HG03175 (cell line): ENCODE results near the gene SYT10.
"Not testable (repeated sequence)": the region's sequence is repeated elsewhere in the genome, so short reads cannot be mapped to it uniquely, and the experiment has no call there.

Experiments used
- ATAC-seq: cut with Tn5 transposase; IDR thresholded peaks from one replicate; pipeline ENCODE4 v1.9.1; 2021; ENCODE audit warnings: mild to moderate bottlenecking, moderate library complexity; ENCODE audit not compliant: unreplicated experiment

Gene SYT10, protein sequence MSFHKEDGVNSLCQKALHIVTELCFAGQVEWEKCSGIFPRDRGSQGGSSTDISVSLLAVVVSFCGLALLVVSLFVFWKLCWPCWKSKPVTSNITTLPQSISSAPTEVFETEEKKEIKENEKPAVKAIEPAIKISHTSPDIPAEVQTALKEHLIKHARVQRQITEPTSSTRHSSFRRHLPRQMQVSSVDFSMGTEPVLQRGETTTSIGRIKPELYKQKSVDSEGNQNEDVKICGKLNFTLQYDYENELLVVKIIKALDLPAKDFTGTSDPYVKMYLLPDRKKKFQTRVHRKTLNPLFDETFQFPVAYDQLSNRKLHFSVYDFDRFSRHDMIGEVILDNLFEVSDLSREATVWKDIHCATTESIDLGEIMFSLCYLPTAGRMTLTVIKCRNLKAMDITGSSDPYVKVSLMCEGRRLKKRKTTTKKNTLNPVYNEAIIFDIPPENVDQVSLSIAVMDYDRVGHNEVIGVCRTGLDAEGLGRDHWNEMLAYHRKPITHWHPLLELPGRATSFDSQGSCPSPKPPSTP

DNA sequence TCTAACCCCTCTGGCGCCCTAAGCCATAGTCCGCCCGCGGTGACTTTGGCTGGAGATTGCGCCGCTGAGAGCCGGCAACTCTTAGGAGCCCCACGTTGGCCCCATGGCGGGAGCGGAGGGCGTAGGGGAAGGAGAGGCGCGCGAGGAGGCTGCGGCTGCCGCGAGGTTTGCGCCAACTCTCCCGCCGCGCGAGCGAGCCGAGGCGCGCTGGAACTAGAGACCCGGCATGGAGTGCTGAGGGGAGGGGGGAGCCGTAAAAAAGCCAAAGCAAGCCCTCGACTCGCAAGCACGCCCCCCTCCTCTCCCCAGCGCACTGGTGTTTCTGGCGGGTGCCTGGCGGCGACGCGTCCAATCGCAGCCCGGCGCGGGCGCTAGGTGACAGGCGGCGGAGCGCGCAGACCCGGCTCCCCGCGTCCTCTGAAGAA, at the start of gene SYT10:
TSS of gene SYT10 (minus strand) at position 233 of the 425 bp plus-strand sequence. CDS start 297 bp downstream, outside the sequence.
- no peak for ATAC-seq

DNA sequence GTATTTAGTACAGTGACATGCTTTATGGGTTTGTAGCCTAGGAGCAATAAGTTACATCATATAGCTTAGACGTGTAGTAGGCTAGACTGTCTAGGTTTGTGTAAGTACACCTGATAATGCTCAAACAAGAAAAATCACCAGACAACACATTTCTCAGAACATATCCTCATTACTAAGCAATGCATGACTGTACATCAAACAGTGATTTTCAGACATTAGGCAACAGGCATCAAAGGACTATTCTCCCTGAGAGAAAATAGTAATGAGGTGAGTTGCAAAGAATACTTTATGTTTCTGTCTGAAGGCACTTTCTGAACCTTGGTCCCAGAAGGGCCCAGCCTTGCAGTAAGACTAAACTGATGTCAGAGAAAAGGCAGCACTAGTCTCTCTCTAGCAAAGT, 48.4 kb upstream of the SYT10 start:
- no peak for ATAC-seq

DNA sequence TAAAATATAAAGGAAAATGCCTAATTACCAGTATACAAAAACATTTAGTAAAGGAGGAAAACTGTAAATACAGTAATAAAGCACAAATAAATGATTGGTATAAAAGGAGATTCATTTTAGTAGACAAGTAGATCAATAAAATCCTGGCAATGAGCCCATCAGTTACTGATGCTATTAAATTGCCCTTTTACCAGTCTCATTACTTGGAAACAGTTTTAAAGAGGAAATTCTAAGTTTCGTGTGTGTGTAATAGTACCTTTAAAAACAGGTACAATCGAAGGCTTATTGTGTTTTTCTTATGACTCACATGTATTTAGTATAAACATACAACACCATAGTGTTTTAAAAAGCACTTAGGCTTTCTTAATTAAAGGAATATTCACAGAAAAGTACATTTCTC, 46.4 kb upstream of the SYT10 start:
- no peak for ATAC-seq

DNA sequence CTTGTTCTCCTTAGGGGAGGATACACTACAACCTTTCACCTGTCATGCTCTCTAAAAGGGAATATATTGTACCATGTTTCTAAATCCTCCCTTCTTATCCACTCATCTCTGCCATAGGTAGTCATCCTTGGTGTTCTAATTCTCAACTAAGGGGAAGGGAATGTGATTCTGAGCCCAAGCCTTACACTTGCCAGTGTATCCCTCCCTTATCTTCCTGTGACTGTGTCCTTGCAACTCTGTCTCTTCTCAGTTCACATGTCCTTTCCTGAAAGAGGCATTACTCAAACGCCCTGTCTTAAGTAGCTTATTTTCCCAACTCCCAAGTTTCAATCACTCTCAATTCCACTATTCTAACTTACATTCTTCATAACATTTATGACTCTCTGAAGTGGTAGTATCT, 44.5 kb upstream of the SYT10 start:
- ATAC-seq, result no peak

- ATAC-seq, result no peak
These were observed 40.7 kb upstream of the SYT10 start for GRCh38 chr12:33480366-33480765.

GRCh38 chr12:33476058-33476457, 36.4 kb upstream of the SYT10 start:
- ATAC-seq, result no peak

DNA sequence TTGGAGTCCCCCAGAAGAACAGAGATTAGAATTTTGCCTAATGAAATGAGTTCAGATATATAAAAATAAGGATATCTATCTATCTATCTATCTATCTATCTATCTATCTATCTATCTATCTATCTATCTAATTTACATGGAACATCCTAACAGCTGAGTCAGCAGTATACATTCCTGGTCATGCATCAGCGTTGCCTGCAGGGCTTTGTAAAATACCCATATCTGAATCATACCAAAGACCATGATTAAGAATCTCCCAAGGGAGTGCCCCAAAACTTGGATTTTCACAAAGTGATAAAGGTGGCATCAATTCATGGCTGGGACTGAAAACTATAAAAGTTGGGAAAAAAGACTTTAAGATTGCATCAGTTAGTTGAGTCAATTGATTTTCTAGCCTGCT, 32.7 kb upstream of the SYT10 start:
- ATAC-seq, result no peak

GRCh38 chr12:33455096-33455495, 15.5 kb upstream of the SYT10 start:
- ATAC-seq, result no peak

DNA sequence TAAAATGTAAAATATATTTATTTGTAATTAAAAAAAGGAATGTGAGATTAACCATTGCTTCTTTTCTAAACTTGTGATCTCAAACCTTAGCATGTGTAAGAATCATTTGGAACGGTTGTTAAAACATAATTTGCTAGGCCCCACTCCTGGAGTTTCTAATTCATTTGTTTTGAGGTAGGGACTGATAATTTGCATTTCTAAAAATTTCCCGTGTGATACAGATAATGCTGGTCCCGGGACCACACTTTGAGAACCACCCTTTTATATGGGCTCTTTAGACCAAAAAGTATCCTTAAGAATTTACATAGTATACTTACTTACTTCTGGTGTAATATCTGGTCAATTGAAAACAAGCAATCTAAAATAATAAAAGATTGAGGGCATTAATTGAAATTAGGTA, 10.9 kb upstream of the SYT10 start:
- no peak for ATAC-seq

DNA sequence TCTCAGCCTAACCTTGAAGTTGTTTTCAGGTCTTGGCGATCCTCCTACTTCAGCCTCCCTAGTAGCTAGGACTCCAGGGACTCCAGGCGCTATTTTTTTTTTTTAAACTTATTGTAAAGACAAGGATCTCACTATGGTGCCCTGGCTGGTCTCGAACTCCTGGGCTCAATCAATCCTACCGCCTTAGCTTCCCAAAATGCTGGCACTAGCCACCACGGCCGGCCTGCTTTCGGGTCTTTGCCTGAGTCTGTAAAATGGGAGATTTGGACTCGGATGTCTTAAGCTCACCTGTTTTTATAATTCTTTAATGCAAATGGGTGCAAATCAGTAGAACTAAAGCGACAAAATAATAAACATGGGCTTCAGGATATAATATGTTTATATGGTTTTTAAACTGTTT, 858 bp upstream of the SYT10 start:
- ATAC-seq, result no peak

DNA sequence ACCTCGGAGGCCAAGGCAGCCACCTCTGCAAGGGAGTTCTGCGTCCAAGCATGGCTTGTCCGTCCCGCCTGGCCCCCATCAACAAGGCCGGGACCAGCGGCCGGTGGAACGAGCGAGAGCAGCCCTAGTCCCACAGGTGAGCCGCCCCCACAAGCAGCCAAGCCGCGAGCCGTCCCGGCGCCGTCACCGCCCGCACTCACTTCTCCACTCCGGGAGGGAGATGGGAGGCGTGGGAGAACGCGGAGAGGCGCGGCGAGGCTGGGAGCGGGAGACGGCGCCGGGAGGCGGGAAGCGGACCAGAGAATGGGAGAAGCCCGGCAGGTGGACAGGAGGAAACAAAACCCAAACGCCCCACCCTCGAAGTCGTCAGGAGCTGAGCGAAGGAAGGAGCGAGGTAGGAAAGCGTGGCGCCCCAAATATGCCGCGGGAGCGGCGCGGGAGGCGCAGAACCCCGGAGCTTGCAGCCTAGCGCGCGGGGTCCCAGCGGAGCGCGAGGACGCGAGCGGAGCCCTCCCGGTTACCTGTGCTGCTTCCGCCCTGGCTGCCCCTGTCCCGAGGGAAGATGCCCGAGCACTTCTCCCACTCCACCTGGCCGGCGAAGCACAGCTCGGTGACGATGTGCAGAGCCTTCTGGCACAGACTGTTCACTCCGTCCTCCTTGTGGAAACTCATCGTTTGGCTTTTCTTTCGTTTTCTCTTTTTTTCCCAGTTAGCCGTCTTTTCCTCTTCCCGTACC, 600 bp downstream of the SYT10 start:
- no peak for ATAC-seq

GRCh38 chr12:33438025-33438772, 1.4 kb downstream of the SYT10 start:
- no peak for ATAC-seq

- no peak for ATAC-seq
These were observed 2.0 kb downstream of the SYT10 start for GRCh38 chr12:33437598-33437997.

GRCh38 chr12:33432992-33433391, 6.6 kb downstream of the SYT10 start:
- no peak for ATAC-seq

- ATAC-seq, result no peak
These were observed 8.0 kb downstream of the SYT10 start for GRCh38 chr12:33431648-33432047.

DNA sequence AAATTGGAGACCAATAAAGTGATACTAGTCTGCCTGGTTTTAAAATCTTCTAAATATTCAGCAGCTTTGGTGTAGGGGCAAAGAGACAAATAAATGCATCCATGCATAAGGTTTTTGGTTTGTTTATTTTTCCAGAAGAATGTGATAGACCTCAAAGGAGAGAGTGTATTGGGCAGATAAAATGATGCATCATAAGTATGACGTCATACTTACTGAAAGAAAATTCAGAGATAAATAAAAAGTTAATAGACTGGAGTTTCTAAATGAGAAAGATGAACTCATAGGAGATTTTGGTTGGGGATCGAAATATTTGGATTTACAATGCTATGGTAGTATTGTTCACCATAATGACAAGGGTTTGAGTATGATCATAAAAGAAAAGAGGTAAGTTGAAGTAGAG, 10.2 kb downstream of the SYT10 start:
- no peak for ATAC-seq

GRCh38 chr12:33427071-33427470, 12.5 kb downstream of the SYT10 start:
- peak; percentile 57 for ATAC-seq

GRCh38 chr12:33423706-33424105, 15.9 kb downstream of the SYT10 start:
- no peak for ATAC-seq

DNA sequence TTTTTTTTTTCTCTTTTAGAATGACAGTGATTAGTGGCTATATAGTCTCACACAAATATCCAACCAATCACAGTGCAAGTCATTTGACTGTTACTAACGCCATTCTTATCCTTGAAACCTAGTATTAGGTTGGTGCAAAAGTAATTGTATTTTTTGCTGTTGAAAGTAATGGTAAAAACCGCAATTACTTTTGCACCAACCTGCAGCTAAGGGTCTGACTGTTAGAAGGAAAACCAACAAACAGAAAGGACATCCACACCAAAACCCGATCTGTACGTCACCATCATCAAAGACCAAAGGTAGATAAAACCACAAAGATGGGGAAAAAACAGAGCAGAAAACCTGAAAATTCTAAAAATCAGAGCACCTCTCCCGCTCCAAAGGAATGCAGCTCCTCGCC, 27.2 kb downstream of the SYT10 start:
- ATAC-seq, result not testable (repeated sequence)

GRCh38 chr12:33383503-33383902, 56.1 kb downstream of the SYT10 start:
- ATAC-seq, result no peak

DNA sequence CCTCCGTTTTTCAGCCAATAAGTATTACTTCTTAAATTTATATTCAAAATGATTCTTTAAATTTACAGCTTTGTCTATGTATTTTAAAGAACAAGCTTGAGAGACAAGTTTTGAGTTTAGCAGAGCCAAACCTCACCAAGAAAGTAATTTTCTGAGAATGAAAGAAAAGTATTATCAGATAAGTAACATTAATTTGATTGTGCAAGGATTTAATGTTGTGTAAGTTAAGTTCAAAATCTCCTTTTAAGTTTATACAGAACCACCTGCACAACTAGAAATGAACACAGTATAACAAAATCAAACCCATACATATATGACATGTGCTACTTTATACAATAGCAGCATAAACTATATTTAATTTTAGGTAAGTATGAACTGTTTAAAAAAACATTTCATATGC, 63.5 kb downstream of the SYT10 start:
- ATAC-seq, result no peak
